GM19099 (cell line): ENCODE measurements around the gene SNCAIP.

Source experiments
- POLR2A ChIP-seq: IDR thresholded peaks from 3 replicates; pipeline ENCODE4 v1.6.1; 2011; ENCODE audit warnings: low read depth; ENCODE audit not compliant: insufficient read length; ENCODE audit errors: extremely low read depth

SNCAIP gene

GRCh38 chr5:122366501-122366900 is 54.5 kb downstream of the SNCAIP start:
- TF ChIP-seq POLR2A = no peak

DNA sequence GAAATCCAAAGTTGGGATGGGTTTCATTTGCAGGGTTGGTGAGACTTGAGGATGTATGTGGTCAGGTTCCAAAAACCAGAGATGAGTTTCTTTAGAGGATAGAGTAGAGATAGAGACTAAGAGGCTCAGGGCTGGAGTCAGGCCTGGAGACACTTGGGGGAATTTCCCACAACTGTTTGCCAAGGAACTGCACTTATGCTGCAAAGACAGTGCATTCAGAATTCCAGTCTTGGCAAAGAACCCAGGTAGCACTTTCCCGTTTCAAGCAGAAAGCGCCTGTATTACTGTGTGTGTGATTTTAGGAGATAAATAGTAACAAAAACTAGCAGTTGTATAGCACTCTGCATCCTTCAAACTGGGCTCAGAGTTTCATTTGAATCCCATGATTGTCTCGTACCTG is 55.4 kb downstream of the SNCAIP start:
- TF ChIP-seq POLR2A = no peak

DNA sequence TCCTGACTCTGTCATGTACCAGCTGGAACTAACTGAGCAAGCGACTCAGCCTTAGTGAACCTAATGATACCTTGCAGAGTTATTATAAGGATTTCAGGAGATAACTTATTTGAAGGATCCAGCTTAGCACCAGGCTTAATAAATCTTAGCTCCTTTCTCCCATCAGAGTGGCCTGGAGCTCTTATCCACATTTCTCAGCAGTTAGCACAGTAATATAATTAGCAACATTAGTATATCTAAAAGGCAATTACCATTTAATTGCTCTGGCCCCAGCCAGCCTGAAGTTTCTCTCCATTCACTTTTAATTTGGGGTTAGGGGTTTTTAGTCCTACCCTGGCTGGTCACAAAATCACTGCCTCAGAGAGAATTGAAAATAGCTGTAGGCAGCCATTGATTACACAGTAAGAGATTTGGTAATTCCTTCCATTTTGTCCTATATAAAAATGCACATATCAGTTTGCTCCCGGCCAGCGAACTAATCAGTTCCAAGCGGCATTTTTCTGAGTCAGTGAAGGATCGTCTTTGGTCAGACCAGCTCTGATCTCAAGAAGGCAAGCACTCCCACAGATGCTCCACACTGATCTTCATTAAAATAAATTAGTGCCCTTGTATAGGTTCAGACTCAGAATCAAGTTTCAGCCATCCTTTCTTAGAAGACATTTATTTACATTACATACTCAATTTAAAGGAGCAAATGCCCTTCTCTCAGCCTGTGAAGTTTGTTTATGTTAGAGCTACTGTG is 56.6 kb downstream of the SNCAIP start:
- TF ChIP-seq POLR2A = no peak

- no peak for TF ChIP-seq POLR2A
Observed at GRCh38 chr5:122369253-122369815, 57.3 kb downstream of the SNCAIP start.

DNA sequence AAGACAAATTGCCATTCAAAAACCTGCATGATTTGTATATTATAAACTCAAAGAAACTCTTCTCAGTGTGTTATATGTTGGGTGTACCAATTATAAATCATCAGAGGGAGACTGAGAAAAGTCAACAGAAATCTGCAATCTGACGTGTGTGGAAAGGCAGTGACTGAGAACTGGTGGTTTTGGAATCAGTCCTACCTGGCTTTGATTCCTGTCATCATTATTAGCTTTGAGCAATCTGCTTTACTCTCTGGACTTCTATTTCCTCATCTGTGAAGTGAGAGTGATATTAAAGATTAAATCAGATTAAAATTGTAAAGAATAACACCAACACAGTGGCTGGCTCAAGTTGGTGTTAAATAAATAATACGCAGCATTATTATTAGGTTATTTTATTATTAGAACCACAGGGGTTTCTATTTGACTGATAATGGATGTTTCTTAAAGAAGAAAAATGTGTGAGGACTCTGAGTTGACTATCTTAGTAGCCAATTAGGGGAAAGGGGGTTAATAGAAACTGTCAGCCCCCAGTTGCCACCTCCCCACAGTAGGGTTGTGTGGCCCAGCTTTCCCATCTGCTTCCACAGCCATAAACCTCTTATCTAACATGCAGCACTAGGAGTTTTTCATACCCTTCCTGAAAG is 59.6 kb downstream of the SNCAIP start:
- no peak for TF ChIP-seq POLR2A

- no peak for TF ChIP-seq POLR2A
Observed at GRCh38 chr5:122374110-122374509, 62.1 kb downstream of the SNCAIP start.

DNA sequence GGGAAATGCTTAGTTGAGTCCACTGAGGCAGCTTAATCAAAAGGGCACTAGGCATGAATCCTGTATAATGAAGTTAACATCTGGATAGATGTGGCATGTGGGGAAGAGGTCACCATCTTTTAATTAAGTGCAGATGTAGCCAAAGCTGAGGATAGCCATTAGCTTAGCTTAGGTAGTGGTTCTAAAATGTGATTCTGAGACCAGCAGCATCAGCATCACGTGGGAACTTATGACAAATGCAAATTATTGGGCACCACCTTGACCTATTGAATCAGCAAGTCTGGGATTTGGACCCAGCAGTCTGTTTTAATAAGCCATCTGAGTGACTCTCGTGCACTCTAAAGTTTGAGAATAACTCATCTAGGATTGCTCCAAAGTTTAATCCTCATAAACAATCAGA is 63.8 kb downstream of the SNCAIP start:
- TF ChIP-seq POLR2A = no peak

- no peak for TF ChIP-seq POLR2A
Observed at GRCh38 chr5:122376250-122376649, 64.2 kb downstream of the SNCAIP start.

- no peak for TF ChIP-seq POLR2A
Observed at GRCh38 chr5:122377026-122377425, 65.0 kb downstream of the SNCAIP start.

- TF ChIP-seq POLR2A = no peak
Observed at GRCh38 chr5:122384739-122385235, 72.8 kb downstream of the SNCAIP start.

- TF ChIP-seq POLR2A = no peak
Observed at GRCh38 chr5:122385286-122385685, 73.2 kb downstream of the SNCAIP start.

DNA sequence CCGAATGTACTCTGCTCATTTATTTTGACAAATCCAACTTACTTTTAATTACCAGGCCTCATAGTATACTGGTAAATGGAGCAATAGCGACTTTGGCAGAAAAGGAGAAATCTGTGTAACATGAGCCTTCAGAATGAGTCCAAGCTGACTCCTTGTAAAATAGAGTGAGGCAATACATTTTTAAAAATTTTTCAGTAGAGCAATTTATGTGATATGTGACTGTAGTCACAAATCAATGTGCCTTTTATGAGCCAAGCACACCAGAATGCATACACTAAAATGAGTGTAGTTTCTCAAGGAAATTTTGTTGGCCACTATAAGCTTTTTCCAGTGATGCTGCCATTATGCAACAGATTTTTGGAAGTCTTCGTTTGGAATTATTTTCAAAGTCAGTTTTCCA is 73.8 kb downstream of the SNCAIP start:
- no peak for TF ChIP-seq POLR2A

DNA sequence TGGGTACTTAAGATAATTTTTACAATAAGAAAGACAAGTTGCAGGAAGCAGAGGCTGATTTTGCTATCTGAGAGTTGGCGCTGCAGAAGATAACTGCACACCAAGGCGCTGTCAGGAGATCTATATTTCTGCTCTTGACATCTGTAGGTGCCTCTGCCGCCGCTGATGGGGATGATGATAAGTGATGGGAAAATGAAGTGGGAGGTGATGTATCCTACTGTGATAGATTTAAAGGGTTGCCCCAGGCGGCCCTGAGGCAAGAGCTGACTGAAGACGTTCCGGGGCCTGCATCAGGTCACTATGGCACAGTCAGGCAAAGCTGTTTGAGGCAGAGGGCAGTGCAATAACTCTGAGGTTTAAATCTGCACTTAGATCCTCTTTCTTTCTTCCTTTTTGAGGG is 78.1 kb downstream of the SNCAIP start:
- no peak for TF ChIP-seq POLR2A

GRCh38 chr5:122390694-122391093 is 78.7 kb downstream of the SNCAIP start:
- no peak for TF ChIP-seq POLR2A

DNA sequence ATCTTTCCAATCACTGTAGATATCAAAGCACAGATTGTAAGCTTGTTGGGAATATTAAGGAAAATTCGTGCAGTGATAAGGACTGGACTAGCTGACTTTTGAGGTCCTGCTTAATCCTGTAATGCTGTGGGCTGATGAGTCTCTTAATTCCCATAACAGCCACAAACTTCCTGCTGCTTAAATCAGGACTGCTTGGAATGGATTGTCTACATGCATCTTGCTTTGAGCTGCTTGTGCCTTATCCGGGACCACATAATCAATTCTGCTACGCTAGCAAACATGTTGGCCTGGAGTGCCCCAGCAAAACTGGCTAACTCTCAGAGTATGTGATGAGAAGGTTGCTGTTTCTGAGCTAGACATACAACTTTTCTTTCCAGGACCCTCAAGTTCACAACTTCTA is 79.6 kb downstream of the SNCAIP start:
- TF ChIP-seq POLR2A = no peak

GRCh38 chr5:122392224-122392623 is 80.2 kb downstream of the SNCAIP start:
- TF ChIP-seq POLR2A = no peak
